ENCODE measurements around the gene PODXL2. TPM values are rescaled to one million over a fixed set of nuclear protein-coding genes. Genes with fewer than 3 reads are reported as not detected.

The PODXL2 gene
- total RNA-seq, 1 donor from 2014 or later: 3.3 TPM

GRCh38 chr3:127712461-127712860 is 83.5 kb downstream of the PODXL2 start:
- Mint-ChIP-seq H3K9me3 (no peaks in the 10 kb centered on the region), H3K4me1 (no peaks in the 10 kb centered on the region), H3K36me3 (ENCODE audit: low read depth) (no peaks in the 10 kb centered on the region), H3K27ac (no peak overlapping the region), H3K4me3 (no peak overlapping the region), H3K27me3 (no peaks in the 10 kb centered on the region)
- DNase-seq (no peak), ATAC-seq (ENCODE audit: low read depth) (no peak)
- CTCF ChIA-PET: no interaction called here
- intact Hi-C loops (cut with micrococcal nuclease): no loop called here
- POLR2A ChIA-PET: no interaction called here
- TF ChIP-seq CTCF (IDR thresholded peaks at IDR 0.05): no peak

GRCh38 chr3:127712881-127713771 is 84.1 kb downstream of the PODXL2 start:
- ATAC-seq (ENCODE audit: low read depth) (no peak), DNase-seq (no peak)
- no peaks in the 10 kb centered on the region for H3K9me3 Mint-ChIP-seq
- no peak for TF ChIP-seq CTCF (IDR thresholded peaks at IDR 0.05)
- H3K36me3 Mint-ChIP-seq (ENCODE audit: low read depth): no peaks in the 10 kb centered on the region
- no peak overlapping the region for H3K27ac Mint-ChIP-seq
- POLR2A ChIA-PET: no interaction called here
- H3K4me3 Mint-ChIP-seq: no peak overlapping the region
- intact Hi-C loops (cut with micrococcal nuclease): no loop called here
- H3K4me1 Mint-ChIP-seq: no peaks in the 10 kb centered on the region
- H3K27me3 Mint-ChIP-seq: no peaks in the 10 kb centered on the region
- CTCF ChIA-PET: no interaction called here

GRCh38 chr3:127714125-127714571 is 85.2 kb downstream of the PODXL2 start:
- ATAC-seq (ENCODE audit: low read depth) (no peak), DNase-seq (no peak)
- POLR2A ChIA-PET: no interaction called here
- no peaks in the 10 kb centered on the region for H3K27me3 Mint-ChIP-seq
- H3K4me3 Mint-ChIP-seq: no peak overlapping the region
- H3K27ac Mint-ChIP-seq: no peak overlapping the region
- H3K9me3 Mint-ChIP-seq: no peaks in the 10 kb centered on the region
- intact Hi-C loops (cut with micrococcal nuclease): no loop called here
- TF ChIP-seq CTCF (IDR thresholded peaks at IDR 0.05): no peak
- H3K36me3 Mint-ChIP-seq (ENCODE audit: low read depth): no peaks in the 10 kb centered on the region
- H3K4me1 Mint-ChIP-seq: no peaks in the 10 kb centered on the region
- CTCF ChIA-PET: no interaction called here

GRCh38 chr3:127714866-127715265 is 85.9 kb downstream of the PODXL2 start:
- Mint-ChIP-seq H3K9me3 (no peaks in the 10 kb centered on the region), H3K4me3 (no peak overlapping the region), H3K27ac (no peak overlapping the region), H3K27me3 (no peaks in the 10 kb centered on the region), H3K4me1 (no peaks in the 10 kb centered on the region), H3K36me3 (ENCODE audit: low read depth) (no peaks in the 10 kb centered on the region)
- CTCF ChIA-PET: no interaction called here
- DNase-seq (no peak), ATAC-seq (ENCODE audit: low read depth) (no peak)
- intact Hi-C loops (cut with micrococcal nuclease): no loop called here
- POLR2A ChIA-PET: no interaction called here
- TF ChIP-seq CTCF (IDR thresholded peaks at IDR 0.05): no peak

- no peak for TF ChIP-seq CTCF (IDR thresholded peaks at IDR 0.05)
- no peak overlapping the region for H3K4me3 Mint-ChIP-seq
- no peaks in the 10 kb centered on the region for H3K9me3 Mint-ChIP-seq
- ChIA-PET POLR2A (no interaction called here), CTCF (no interaction called here)
- H3K36me3 Mint-ChIP-seq (ENCODE audit: low read depth): peaks cover under 1% of the 10 kb centered on the region
- intact Hi-C loops (cut with micrococcal nuclease): no loop called here
- H3K27me3 Mint-ChIP-seq: no peaks in the 10 kb centered on the region
- no peak overlapping the region for H3K27ac Mint-ChIP-seq
- ATAC-seq (ENCODE audit: low read depth) (no peak), DNase-seq (no peak)
- H3K4me1 Mint-ChIP-seq: no peaks in the 10 kb centered on the region
Observed at GRCh38 chr3:127715532-127715931, 86.5 kb downstream of the PODXL2 start.
